Measurements from ENCODE around the gene TUG1.

The TUG1 gene

GRCh38 chr22:30946354-30946753 lies 22.7 kb upstream of the TUG1 start:
- Histone ChIP-seq H3K27ac (no peak overlapping the region), H3K36me3 (ENCODE audit: insufficient read depth) (peaks cover 12% of the 10 kb centered on the region; the same call in 1 of the 2 replicates), H3K27me3 (ENCODE audit: insufficient read depth, low read depth) (no peaks in the 10 kb centered on the region), H4K20me1 (ENCODE audit: insufficient read depth) (no peaks in the 10 kb centered on the region), H3K79me2 (ENCODE audit: insufficient read depth, low read depth) (no peaks in the 10 kb centered on the region), H3K9ac (no peak overlapping the region), H3K4me1 (ENCODE audit: low read depth, poor library complexity, severe bottlenecking) (no peaks in the 10 kb centered on the region), H3K4me3 (IDR thresholded peaks at IDR 0.05; ENCODE audit: insufficient read depth, low read depth, low read length) (no peak overlapping the region), H2AFZ (ENCODE audit: low read depth) (no peak overlapping the region), H3K4me2 (no peak overlapping the region)
- TF ChIP-seq CTCF (conservative IDR thresholded peaks at IDR 0.05; ENCODE audit: low read depth, low read length), result no peak

GRCh38 chr22:30947173-30947815 lies 21.8 kb upstream of the TUG1 start:
- no peak overlapping the region for H3K27ac ChIP-seq
- H3K9ac ChIP-seq, result no peak overlapping the region
- TF ChIP-seq CTCF (conservative IDR thresholded peaks at IDR 0.05; ENCODE audit: low read depth, low read length), result no peak
- H3K4me3 ChIP-seq (IDR thresholded peaks at IDR 0.05; ENCODE audit: insufficient read depth, low read depth, low read length), result no peak overlapping the region
- no peaks in the 10 kb centered on the region for H3K79me2 ChIP-seq (ENCODE audit: insufficient read depth, low read depth)
- H2AFZ ChIP-seq (ENCODE audit: low read depth), result no peak overlapping the region
- no peak overlapping the region for H3K4me2 ChIP-seq
- peaks cover 12% of the 10 kb centered on the region; the same call in 1 of the 2 replicates for H3K36me3 ChIP-seq (ENCODE audit: insufficient read depth)
- no peaks in the 10 kb centered on the region for H4K20me1 ChIP-seq (ENCODE audit: insufficient read depth)
- no peaks in the 10 kb centered on the region for H3K27me3 ChIP-seq (ENCODE audit: insufficient read depth, low read depth)
- H3K4me1 ChIP-seq (ENCODE audit: low read depth, poor library complexity, severe bottlenecking), result no peaks in the 10 kb centered on the region

GRCh38 chr22:30947816-30948454 lies 21.1 kb upstream of the TUG1 start:
- Histone ChIP-seq H3K27ac (no peak overlapping the region), H3K9ac (no peak overlapping the region), H3K4me2 (no peak overlapping the region), H4K20me1 (ENCODE audit: insufficient read depth) (no peaks in the 10 kb centered on the region), H3K27me3 (ENCODE audit: insufficient read depth, low read depth) (no peaks in the 10 kb centered on the region), H3K36me3 (ENCODE audit: insufficient read depth) (peaks cover 12% of the 10 kb centered on the region; the same call in 1 of the 2 replicates), H3K79me2 (ENCODE audit: insufficient read depth, low read depth) (no peaks in the 10 kb centered on the region), H2AFZ (ENCODE audit: low read depth) (no peak overlapping the region), H3K4me3 (IDR thresholded peaks at IDR 0.05; ENCODE audit: insufficient read depth, low read depth, low read length) (no peak overlapping the region), H3K4me1 (ENCODE audit: low read depth, poor library complexity, severe bottlenecking) (no peaks in the 10 kb centered on the region)
- peak; percentile 48 for TF ChIP-seq CTCF (conservative IDR thresholded peaks at IDR 0.05; ENCODE audit: low read depth, low read length)

- Histone ChIP-seq H3K4me1 (ENCODE audit: low read depth, poor library complexity, severe bottlenecking) (no peaks in the 10 kb centered on the region), H3K27me3 (ENCODE audit: insufficient read depth, low read depth) (no peaks in the 10 kb centered on the region), H3K27ac (no peak overlapping the region), H4K20me1 (ENCODE audit: insufficient read depth) (no peaks in the 10 kb centered on the region), H3K4me3 (IDR thresholded peaks at IDR 0.05; ENCODE audit: insufficient read depth, low read depth, low read length) (no peak overlapping the region), H2AFZ (ENCODE audit: low read depth) (no peak overlapping the region), H3K36me3 (ENCODE audit: insufficient read depth) (peaks cover 12% of the 10 kb centered on the region; the same call in 1 of the 2 replicates), H3K9ac (no peak overlapping the region), H3K4me2 (no peak overlapping the region), H3K79me2 (ENCODE audit: insufficient read depth, low read depth) (no peaks in the 10 kb centered on the region)
- no peak for TF ChIP-seq CTCF (conservative IDR thresholded peaks at IDR 0.05; ENCODE audit: low read depth, low read length)
These were observed 20.1 kb upstream of the TUG1 start for GRCh38 chr22:30948930-30949342.
